Stimulated activated CD4-positive, alpha-beta T cell treated with anti-CD3 and anti-CD28 coated beads, Interleukin-4, amount 100 ng/mL, for 48 hours (primary cell): ENCODE data around the gene IMMT.
A peak's percentile ranks its signal among the peaks of the same experiment; 100 is the strongest.
"Not testable (repeated sequence)": the region's sequence is repeated elsewhere in the genome, so short reads cannot be mapped to it uniquely, and the experiment has no call there.

Experiments used
- DNase-seq, 2 donors: peaks; one replicate each; pipeline ENCODE4 v3.0.0-alpha.2; 2020; ENCODE audit warnings: low read depth in 2 of 2

Gene IMMT

DNA sequence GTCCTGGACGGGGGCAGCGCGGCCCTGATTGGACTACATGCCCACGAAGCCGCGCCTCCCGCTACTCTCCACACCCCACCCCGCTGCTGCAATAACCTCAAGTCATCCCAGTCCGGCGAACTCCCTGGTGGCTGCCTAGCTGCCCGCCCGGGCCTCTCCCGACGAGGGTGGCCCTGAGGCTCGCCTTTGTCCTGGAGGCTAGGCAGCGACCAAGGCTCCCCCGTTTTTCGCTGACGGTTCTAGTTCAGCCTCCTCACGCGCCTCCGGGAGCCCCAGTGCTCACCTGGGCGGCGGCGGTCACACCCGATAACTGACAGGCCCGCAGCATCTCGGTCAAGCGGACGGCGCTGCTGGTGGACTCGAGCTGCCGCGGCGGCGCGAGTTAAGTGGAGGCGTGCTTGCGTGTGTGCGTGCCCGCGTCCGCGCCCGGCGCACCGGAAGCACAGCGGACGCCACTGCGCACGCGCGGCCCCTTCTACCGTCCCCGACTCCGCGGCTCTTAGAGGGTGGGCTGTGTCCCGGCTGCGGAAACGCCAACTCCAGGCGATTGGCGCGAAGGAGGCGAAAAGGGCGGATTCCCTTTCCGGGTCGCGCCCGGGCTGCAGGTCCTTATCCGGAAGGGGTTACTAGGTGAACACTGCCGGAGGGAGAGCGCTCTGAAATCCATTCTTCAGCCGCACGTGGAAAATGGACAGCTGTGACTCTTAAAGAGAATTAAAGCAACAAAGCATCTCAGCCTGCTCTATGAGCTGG, at the start of gene IMMT:
Gene IMMT, minus strand, starts transcription at position 408 of the 753 bp plus-strand sequence. Its CDS starts 80 bp downstream, at position 328.
- DNase-seq, result peak; percentile 91 to 93

DNA sequence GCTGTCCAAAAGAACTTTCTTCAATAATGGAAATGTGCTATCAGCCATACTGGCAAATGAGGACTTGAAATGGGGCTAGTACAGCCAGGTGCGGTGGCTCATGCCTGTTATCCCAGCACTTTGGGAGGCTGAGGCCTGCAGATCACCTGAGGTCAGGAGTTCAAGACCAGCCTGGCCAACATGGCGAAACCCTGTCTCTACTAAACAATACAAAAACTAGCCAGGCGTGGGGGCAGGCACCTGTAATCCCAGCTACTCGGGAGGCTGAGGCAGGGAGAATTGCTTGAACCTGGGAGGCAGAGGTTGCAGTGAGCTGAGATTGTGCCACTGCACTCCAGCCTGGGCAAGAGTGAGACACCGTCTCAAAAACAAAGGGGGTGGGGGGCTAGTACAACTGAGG, 49.5 kb upstream of the IMMT start:
- not testable (repeated sequence) for DNase-seq

DNA sequence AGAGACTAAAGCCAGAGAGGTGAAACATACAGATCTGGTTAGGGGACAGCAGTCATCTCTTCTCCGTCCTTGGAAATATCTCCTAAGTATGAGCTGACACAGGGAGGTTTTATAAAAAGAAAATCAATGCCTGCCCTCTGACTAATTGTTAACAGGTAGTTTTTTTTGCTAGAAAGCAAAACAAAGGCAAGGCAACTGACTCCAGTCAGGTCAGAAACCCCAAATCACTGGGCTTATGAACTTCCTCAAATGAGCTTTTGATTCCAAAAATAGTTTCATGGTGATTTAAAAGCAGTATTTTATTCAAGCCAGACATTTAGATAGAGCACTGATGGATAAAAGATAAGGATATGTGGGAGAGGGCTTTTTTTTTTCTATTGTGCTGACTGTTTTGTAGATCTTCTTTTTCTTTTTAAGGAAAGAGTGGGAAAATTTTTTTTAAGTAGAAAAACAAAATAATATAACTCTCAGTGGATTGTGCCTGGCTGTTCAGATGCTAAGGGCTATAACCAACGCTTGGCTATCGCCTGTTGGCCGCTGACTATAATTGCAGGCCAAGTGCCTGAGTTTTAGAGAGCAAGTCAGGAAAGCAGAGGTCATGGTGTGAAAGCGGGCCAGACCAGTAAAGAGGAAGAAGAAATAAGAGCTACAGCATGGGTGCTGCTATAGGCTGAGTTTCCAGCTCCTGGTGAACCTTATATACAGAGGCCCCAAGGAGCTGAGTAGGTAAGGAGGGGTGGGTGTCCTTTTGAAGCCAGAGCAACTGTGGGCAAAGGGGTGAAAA, 48.9 kb upstream of the IMMT start:
- no peak for DNase-seq

DNA sequence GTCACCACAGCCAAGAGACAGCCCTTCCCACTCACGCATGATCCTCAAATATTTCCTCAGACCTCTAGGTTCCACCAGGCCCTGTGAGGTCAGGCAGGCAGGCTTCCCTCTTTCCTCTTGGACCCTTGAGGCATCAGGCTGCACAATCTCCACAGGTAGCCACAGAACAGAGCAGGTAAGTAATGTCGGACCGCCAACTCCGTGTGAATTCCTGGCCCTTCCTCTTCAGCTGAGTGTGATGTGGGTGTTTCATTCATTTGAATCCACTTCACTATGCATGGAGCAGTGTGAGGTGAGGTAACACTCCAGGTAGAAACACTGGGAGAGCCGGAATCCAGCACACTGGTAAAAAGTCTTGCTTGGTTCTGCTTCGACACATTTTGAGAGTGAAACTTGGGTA, 48.0 kb upstream of the IMMT start:
- no peak for DNase-seq

DNA sequence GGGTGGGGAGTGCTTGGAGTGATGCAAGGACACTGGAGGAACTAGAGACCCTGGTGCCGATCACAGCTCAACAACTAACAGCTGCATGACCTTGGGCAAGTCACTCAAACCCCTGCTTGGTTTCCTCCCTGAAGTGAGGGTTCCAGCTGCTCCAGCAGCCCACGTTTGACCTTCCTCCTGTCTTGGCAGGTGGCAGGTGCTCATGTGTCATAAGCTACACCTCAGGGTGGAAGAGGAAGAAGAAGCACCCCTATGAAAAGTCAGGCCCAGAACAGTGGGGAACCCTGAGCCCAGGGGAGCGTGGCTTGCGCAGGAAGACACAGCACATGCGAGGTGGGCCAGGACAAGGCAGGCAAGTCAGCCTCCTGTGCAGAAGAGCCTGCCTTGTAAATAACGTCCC, 46.3 kb upstream of the IMMT start:
- DNase-seq, result no peak

DNA sequence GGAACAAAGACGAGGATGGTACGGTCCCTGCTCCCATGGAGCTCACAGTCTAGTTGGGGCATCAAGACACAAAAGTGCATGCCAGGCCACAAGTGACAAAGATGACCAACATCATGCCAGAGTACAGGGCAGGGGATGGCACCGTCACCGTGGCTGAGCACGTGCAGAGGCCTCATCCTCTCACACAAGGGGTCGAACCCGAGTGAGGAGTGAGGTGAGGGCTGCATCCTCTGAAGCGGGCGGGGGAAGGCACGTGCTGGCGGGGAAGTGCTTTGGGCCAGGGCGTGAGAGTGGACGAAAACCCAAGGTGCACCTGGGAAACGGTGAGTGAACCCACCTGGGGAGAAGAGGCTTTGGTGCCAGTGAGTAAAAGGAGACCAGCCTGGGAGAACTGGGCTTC, 45.0 kb upstream of the IMMT start:
- no peak for DNase-seq

DNA sequence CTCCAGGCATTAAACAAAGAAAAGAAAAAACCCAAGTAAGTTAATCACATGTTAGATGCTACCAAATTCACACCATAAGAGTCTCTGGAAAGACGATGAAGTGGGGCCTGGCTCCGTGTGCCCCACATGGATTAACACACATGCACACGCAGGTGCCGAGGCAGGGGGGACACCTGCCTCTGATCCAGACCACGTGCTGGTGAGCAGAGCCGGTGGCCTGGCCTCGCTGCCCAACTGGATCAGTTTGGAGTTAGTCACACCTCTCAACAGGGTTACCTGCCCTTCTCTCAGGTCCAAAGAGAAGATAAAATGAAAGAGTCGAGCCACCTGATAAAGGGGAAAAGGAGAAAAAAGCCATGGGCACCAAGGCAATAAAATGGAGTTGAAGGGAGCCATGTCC, 44.5 kb upstream of the IMMT start:
- DNase-seq, result no peak

DNA sequence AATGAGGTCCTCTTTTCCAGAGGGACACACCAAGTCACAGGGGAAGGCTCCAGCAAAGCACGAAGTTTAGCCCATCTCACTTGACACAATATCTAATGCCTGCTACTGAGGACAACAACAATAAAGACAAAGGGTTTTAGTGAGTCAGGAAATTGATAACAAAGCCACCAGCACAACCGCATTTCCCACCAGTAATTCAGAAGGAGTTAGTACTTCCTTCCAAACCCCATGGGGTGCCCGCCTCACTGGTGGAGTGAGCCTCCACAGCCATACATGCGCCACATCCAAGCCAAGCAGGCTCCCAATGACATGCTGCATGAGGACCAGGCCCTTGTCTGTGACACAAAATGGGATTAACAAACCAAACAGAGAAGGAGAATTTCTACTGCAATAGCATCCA, 44.1 kb upstream of the IMMT start:
- DNase-seq, result no peak

DNA sequence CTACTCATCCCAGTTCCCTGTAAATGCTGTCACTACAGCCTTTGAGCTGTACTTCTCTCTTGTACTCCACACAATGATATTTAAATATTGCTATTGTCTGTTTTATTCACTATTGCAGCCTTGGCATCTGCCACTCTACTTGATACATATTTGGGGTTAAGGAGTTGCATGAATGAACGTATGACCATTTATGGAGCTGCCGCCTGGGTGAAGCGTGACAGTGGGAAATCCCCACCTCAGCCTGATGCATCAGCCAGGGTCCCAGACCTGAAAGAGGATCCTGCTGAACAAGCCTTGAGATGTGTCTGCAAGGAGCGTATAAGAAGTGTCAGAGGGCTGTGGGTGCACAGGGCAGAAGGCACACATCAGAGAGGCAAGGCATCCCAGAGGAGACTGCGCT, 43.1 kb upstream of the IMMT start:
- DNase-seq, result peak; percentile 19 to 42

DNA sequence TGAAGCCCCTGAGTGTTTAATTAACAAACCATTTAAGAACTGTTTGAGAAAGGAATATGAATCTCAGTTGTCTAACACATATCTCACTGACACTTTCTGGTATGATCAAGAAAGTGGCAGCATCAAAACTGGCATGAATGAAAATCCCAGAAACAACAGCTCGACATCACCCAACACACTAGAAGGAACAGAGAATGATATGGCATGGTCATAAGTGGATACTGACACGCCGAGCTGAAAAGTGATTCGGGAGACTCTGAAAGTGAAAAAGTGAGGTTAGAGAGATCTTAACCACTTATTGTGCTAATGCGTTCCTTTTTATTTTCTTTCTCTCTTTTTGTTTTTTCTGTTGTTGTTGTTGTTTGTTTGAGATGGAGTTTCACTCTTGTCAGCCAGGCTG, 41.9 kb upstream of the IMMT start:
- no peak for DNase-seq

DNA sequence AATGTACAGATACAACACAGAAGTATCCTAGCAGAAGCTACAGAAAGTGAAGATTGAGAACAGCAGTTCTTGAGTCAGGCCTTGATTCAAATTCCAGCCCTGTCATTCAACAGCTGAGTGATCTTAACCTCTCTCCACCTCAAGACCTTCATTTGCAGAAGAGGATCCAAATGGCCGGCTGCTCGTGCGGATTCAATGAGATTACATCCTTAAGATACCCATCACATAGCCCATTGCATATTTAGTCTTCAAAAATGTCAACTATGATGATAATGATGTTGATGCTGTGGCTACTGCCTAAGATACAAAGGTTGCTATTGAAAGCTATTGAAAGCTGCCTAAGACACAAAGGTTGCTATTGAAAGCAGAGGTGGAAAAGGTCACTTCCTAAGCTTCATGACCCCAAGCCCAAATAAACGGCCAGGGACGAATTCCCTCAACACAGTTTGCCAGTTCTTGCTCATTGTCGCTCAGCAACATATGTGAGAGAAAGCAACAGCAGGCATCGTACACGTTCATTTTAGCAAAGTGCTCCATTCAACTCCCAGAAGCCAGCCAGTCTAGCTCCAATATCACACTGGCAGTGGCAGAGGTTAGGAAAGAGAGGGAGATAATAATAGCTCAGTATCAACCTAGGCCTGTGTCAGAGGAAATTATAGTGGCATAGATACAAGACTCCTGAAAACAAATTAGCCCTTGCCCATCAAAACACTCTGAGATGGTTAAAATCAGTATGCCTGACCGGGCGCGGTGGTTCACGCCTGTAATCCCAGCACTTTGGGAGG, 40.1 kb upstream of the IMMT start:
- no peak for DNase-seq

DNA sequence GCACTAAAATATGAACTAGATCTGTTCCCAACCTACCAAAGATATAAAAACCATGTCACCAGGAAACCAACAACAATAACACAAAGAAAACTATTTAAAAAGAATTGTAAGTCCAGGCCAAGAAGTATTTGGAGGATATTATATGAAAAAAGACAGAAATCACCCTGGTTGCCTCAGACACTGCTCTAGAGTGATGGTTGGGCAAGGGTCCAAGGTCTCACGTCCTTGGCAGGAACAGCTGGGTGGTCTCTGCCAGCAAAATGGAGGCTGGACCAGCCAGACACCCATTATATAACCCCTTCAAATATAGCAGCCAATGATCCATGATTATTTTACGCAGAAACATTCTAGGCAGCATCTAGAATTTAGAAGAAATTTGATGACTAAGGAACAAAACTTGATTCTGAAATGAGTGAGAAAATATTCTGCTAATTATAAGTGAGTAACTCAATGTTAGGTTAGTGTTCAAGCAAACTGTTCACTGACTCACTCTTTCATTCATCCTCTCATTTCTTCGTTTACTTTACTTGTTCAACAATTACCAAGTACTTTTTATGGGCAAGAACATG, 39.4 kb upstream of the IMMT start:
- DNase-seq, result no peak

DNA sequence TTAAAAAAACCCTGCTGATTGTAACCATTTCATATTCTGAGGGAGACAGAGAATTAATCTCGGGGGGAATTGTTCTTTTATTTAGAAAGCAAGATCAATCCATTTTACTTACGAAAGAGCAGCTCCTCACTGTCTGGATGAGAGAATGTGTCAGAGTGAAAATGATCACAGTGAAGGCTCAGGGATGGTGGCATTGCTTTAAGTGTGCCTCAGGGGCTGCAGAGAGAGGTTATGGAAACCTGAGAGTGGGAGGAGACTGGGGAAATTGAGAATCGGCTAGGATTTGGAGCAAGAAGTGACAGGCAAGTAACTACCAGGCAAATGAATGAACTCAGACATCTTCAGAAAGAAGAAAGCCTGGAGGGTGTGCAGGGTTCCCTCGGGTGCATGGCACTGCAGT, 38.2 kb upstream of the IMMT start:
- no peak for DNase-seq

DNA sequence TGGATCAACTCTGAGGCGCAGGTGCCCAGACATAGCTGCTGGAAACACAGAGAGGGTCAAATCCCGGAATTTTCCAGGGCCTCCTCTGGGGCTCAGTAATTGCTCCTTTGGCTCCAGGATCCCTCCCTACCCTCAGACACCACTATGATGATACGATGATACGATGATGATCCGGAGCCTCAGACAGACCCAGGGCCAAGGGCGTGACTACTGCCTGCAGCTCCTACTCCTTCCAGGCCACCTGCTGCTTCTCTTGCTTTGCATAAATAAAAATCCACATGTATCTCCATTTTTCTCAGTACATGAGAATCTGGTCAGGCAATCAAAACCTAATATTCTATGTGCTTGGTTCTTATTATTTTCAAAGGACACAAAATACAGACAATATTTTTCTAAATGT, 37.6 kb upstream of the IMMT start:
- DNase-seq, result no peak

DNA sequence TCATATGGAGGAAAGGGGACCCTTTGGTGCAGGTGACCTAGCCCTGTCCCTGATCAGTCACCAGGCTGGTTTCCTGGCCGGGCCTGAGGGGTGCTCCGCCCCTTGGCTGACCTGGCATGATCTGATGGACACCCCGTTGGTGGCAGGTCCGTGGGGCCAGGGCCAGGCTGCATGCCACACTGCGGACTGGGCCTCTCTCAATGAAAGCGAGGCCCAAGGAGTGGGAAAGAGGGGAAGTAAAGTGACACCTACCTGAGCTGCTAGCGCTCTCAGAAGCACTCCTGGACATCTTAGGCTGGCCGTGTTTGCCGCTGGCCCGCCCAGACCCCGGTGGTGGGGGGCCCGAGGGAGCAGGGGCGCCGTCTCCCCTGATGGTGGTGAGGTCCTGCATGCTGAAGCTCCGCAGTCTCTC, 37.1 kb upstream of the IMMT start:
- no peak for DNase-seq

DNA sequence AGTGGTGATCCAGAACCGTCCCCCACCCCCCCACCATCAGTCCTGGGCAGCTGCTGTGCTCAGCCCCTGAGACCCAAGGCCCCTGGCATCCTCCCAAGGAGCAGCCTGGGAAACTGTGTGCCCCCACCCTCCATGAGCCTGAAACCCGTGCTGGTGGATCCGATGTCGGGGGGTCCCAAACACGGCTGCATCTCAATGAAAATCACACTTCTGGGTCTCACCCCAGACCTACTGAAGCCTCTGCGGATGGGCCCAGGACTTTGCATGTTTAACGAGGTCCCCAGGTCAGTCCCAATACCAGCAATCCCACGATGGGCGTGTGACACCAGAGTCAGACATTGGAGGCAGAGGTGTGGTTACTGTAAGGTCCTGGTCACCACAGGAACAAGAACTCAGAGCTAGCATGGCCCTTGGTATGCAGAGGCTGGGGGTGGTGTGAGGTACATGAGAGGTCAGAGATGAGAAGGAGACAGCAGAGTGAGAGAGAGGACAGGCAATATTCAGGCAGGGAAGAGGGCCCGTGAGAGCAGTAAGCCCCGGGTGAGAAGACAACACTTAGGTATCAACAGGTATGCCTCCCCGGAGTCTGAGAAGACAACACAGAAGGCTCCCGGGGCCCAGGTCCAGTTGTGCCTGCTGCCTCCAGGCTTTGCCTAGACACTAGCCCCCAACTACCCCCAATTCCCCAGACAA, 36.6 kb upstream of the IMMT start:
- DNase-seq, result no peak

DNA sequence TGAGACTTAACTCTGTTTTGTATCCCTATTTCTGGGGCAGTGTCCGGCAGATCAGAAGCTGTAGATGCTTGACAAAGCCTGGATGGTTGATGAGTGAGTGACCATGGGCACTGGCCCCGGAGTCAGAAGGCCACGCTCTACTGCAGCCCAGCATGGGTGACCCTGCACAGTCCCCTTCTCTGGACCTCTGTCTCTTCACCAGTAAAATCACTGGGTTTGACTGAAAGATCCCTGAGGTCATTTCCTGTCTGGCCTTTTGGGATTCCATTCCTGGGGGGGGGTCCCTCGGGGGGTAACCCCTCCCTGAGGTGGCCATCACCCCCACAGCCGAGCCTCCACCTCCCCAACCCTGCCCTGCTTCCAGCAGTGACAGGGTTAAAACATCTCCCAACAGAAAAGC, 35.7 kb upstream of the IMMT start:
- DNase-seq, result no peak

DNA sequence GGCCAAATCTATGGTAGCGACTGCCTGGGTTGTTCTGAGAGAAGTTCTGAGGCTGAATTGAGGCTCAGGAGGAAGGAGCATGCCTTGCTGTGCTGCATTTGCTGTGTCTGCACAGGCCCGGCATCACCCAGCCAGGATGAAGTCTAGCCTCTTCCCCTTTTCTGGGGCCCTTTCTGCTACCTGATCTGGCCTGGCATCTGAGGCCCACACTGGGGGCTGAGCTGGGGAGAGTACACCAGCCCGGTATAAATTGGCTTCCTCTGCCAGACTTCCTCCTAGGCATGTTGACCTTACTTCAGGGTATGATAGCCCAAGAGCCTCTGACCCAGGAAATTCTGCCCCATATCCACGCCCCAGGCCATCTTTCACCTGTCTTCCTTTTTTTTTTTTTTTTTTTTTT, 34.0 kb upstream of the IMMT start:
- DNase-seq, result no peak

DNA sequence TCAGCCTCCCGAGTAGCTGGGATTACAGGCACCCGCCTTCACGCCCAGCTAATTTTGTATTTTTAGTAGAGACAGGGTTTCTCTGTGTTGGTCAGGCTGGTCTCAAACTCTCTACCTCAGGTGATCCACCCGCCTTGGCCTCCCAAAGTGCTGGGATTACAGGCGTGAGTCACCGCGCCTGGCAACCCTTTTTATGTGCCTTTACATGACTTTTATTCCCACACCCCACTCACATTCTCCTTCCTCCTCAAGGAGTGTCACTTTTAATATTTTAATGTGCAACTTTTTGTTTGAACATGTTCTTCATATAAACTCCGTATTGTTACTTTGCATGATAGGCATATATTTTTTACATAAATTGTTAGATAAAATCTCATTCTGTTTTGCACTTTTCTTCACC, 33.3 kb upstream of the IMMT start:
- not testable (repeated sequence) for DNase-seq

DNA sequence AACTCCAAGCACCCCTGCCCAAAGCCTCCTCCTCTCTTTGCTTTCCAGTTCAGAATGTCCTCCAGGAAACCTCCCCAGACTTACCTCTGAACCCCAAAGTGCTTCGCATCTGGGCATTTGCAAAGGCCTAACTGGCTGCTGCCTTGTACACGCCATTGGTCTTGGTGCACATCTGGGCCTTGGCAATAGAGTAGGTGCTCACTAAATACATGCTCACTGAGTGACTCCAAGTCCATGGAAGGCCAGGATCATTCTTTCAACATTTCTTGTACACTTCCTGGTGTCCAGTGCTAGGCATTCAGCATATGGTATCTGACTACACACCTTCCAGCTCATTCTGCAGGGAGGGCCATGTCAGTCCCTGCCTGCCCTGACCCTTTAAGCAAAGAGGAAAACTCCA, 32.4 kb upstream of the IMMT start:
- DNase-seq, result no peak

DNA sequence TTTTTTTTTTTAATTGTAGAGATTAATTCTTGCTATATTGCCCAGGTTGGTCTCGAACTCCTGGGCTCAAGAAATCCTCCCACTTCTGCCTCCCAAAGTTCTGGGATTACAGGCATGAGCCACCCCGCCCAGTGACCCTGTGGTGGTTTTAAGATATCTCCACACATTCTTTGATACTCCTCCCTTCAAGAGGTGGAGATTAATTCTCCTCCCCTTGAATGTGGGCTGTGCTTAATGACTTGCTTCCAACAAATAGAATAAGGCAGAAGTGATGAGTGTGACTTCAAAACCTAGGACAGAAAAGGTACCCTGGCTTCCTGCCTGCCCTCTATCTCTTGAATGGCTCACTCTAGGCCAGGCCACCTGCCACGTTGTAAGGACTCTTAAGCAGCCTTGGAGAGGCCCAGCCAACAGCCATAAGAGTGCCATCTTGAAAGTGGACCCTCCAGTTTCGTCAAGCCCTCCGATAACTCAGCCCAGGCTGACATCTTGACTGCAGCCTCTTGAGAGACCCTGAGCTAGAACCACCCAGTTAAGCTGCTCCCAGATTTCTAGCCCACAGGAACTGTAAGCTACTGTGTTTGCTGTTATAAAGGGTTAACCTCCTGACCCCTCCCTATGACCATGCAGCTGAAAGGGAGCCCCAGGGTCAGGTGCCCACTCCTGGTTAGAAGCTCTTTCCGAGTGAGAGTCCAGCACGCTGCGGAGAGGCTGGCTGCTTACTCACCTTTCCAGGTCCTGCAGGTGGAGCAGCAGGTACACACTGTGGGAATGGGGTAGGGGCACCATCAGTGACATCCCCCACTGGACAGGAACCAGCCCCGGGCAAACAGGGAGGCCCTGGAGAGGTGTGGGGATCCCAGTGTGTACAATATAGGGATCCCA, 31.6 kb upstream of the IMMT start:
- DNase-seq, result no peak
